ENCODE measurements around the gene MTRR. TPM values are rescaled to one million over a fixed set of nuclear protein-coding genes. Genes with fewer than 3 reads are reported as not detected.
A peak's percentile ranks its signal among the peaks of the same experiment; 100 is the strongest.

The MTRR gene
- total RNA-seq, 2 donors from 2014 or later, result 40.6 to 47.0 TPM

- Histone ChIP-seq H3K9ac (ENCODE audit: extremely low read depth, low read length, poor library complexity, severe bottlenecking) (peak within 1 kb of the TSS; percentile 65), H3K27me3 (ENCODE audit: control insufficient read depth, insufficient read depth, low read length, poor library complexity, severe bottlenecking) (peaks cover 42% of the 10 kb centered on the region), H3K27ac (ENCODE audit: low read depth, low read length) (peak within 1 kb of the TSS; percentile 72), H3K36me3 (ENCODE audit: control insufficient read depth, insufficient read depth, low read length) (no peaks in the 10 kb centered on the region), H3K4me3 (ENCODE audit: low read length) (peak within 1 kb of the TSS; percentile 77), H3K9me3 (ENCODE audit: control insufficient read depth, low read length) (peaks cover 13% of the 10 kb centered on the region), H3K4me1 (ENCODE audit: control insufficient read depth, insufficient read depth, low read length) (no peaks in the 10 kb centered on the region)
- Mint-ChIP-seq H3K27ac (peak within 1 kb of the TSS; percentile 48), H3K4me3 (peak within 1 kb of the TSS; percentile 73), H3K27me3 (ENCODE audit: insufficient read depth) (peaks cover 44% of the 10 kb centered on the region), H3K4me1 (peaks cover 3% of the 10 kb centered on the region), H3K36me3 (ENCODE audit: low read depth) (peaks cover 1% of the 10 kb centered on the region), H3K9me3 (peaks cover 14% of the 10 kb centered on the region)
- TF ChIP-seq CTCF (conservative IDR thresholded peaks at IDR 0.05), result peak; percentile 82
- DNase-seq, result peak; percentile 98
- WGBS, 2 experiments (ENCODE audit: insufficient coverage in 1 of 2, insufficient read length in 1 of 2), result 0 to 1% methylated on average over 15 to 71 of the region's 76 CpGs
Measured at GRCh38 chr5:7850395-7851239, 18.3 kb upstream of the MTRR start, which contains the start of gene CFAP90. Gene CFAP90 (minus strand): TSS chr5:7851133. CDS start chr5:7851021, 112 bp downstream.

- peaks cover 42% of the 10 kb centered on the region for H3K27me3 ChIP-seq (ENCODE audit: control insufficient read depth, insufficient read depth, low read length, poor library complexity, severe bottlenecking)
- H3K4me3 ChIP-seq (ENCODE audit: low read length), result peak overlapping the region; percentile 64
- H3K27me3 Mint-ChIP-seq (ENCODE audit: insufficient read depth), result peaks cover 43% of the 10 kb centered on the region
- no peak overlapping the region for H3K27ac ChIP-seq (ENCODE audit: low read depth, low read length)
- TF ChIP-seq CTCF (conservative IDR thresholded peaks at IDR 0.05), result peak; percentile 4
- H3K4me1 ChIP-seq (ENCODE audit: control insufficient read depth, insufficient read depth, low read length), result no peaks in the 10 kb centered on the region
- DNase-seq, result no peak
- WGBS, 2 experiments (ENCODE audit: insufficient coverage in 1 of 2, insufficient read length in 1 of 2), result 57 to 82% methylated on average over 11 to 16 of the region's 16 CpGs
- H3K4me3 Mint-ChIP-seq, result peak overlapping the region; percentile 73
- peak overlapping the region; percentile 45 for H3K27ac Mint-ChIP-seq
- H3K9ac ChIP-seq (ENCODE audit: extremely low read depth, low read length, poor library complexity, severe bottlenecking), result peak overlapping the region; percentile 65
- peaks cover 3% of the 10 kb centered on the region for H3K4me1 Mint-ChIP-seq
- H3K36me3 Mint-ChIP-seq (ENCODE audit: low read depth), result peaks cover 1% of the 10 kb centered on the region
- H3K9me3 Mint-ChIP-seq, result peaks cover 14% of the 10 kb centered on the region
- peaks cover 13% of the 10 kb centered on the region for H3K9me3 ChIP-seq (ENCODE audit: control insufficient read depth, low read length)
- no peaks in the 10 kb centered on the region for H3K36me3 ChIP-seq (ENCODE audit: control insufficient read depth, insufficient read depth, low read length)
Measured at GRCh38 chr5:7851240-7851592, 17.7 kb upstream of the MTRR start.

GRCh38 chr5:7851617-7852289 is 17.2 kb upstream of the MTRR start:
- WGBS, 2 experiments (ENCODE audit: insufficient coverage in 1 of 2, insufficient read length in 1 of 2), result 89 to 93% methylated on average over 6 to 8 of the region's 8 CpGs
- H3K27ac Mint-ChIP-seq, result no peak overlapping the region
- no peak for TF ChIP-seq CTCF (conservative IDR thresholded peaks at IDR 0.05)
- peaks cover 3% of the 10 kb centered on the region for H3K4me1 Mint-ChIP-seq
- H3K9me3 Mint-ChIP-seq, result peaks cover 14% of the 10 kb centered on the region
- no peak overlapping the region for H3K27ac ChIP-seq (ENCODE audit: low read depth, low read length)
- peaks cover 41% of the 10 kb centered on the region for H3K27me3 Mint-ChIP-seq (ENCODE audit: insufficient read depth)
- H3K36me3 ChIP-seq (ENCODE audit: control insufficient read depth, insufficient read depth, low read length), result no peaks in the 10 kb centered on the region
- H3K27me3 ChIP-seq (ENCODE audit: control insufficient read depth, insufficient read depth, low read length, poor library complexity, severe bottlenecking), result peaks cover 42% of the 10 kb centered on the region
- H3K36me3 Mint-ChIP-seq (ENCODE audit: low read depth), result peaks cover 1% of the 10 kb centered on the region
- peaks cover 13% of the 10 kb centered on the region for H3K9me3 ChIP-seq (ENCODE audit: control insufficient read depth, low read length)
- H3K4me1 ChIP-seq (ENCODE audit: control insufficient read depth, insufficient read depth, low read length), result no peaks in the 10 kb centered on the region
- H3K9ac ChIP-seq (ENCODE audit: extremely low read depth, low read length, poor library complexity, severe bottlenecking), result no peak overlapping the region
- DNase-seq, result no peak
- peak overlapping the region; percentile 73 for H3K4me3 Mint-ChIP-seq
- H3K4me3 ChIP-seq (ENCODE audit: low read length), result peak overlapping the region; percentile 64

Measured in endodermal cell (in vitro differentiated cells).